ENCODE measurements around the gene PGM5.

PGM5 gene

DNA sequence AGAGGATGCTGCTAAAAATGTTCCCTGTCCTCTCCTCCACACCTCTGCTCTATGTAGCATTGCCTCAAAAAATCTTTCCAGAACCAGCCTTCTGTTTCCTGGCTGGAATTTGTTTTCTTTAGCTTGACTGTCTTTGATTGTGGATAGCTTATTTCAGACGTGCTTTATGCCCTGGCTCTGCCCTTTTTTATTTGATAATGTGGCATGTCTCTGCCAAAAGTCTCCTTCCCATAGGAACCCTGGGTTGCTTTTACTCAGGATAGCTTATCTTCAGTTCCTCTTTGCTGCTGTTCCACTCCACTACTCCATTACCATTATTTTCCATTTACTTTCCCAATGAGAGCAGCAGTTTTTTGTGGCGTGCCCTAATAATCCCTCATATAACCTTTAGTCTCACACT is 185.2 kb downstream of the PGM5 start:
- no peak for DNase-seq

GRCh38 chr9:68545033-68545705 is 188.8 kb downstream of the PGM5 start:
- DNase-seq = no peak

DNA sequence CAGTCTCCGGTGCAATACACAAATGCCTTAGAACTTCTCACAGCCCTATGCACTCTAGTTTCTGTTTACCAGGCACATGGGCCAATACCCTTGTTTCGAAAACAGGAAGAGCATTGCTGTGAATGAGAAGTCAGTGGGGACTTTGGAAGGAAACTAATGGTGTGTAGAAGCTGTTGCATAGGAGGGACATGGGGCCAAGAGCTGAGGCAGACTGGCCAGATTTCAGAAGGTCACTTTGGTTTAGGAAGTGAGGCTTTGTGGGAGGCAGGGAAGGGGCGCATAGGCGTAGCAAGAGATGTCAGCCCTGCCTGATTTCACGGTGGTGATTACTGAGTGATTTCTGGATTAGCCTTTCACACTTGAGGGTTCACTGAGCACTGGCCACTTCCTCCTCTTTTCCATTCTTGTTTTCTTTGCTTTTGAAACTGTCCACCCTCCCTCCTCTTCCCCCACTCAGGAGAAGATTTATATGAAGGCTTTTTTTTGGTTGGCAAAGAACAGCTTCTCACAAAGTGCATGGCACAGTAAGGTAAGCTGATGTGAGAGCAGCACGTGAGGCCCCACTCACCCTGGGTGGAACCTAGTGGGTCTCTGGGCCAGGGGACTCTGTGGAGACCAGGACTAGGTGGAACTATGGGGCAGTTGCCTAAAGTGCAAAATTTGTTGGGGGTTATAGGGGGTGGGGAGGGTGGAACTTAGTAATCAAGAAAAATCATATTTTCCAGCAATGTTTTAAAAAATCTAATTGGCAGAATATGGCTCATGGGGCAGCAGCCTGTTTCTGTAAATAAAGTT is 190.4 kb downstream of the PGM5 start:
- DNase-seq = no peak

- no peak for DNase-seq
Observed at GRCh38 chr9:68547417-68547816, 191.0 kb downstream of the PGM5 start.

DNA sequence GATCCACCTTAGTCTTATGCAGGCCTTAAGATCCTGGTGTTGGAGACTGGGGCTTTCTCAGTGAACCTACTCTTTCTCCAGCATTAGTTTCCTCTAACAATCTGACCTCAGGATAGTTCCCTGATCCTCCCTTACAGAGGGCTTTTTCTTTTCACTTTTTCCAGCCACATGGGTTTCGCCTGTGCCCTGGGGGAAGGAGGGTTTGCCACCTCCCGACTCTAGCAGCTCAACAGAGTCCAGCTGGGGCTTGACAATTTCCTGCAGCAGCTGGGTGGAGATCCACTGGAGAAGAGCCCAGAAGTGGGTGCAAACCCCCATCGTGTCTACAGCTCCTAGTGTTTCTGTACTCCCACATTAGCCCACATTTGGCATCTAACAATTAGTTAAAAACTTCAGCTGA is 191.8 kb downstream of the PGM5 start:
- DNase-seq = no peak

- DNase-seq = no peak
Observed at GRCh38 chr9:68551191-68551590, 194.8 kb downstream of the PGM5 start.

GRCh38 chr9:68552700-68553476 is 196.5 kb downstream of the PGM5 start:
- no peak for DNase-seq

DNA sequence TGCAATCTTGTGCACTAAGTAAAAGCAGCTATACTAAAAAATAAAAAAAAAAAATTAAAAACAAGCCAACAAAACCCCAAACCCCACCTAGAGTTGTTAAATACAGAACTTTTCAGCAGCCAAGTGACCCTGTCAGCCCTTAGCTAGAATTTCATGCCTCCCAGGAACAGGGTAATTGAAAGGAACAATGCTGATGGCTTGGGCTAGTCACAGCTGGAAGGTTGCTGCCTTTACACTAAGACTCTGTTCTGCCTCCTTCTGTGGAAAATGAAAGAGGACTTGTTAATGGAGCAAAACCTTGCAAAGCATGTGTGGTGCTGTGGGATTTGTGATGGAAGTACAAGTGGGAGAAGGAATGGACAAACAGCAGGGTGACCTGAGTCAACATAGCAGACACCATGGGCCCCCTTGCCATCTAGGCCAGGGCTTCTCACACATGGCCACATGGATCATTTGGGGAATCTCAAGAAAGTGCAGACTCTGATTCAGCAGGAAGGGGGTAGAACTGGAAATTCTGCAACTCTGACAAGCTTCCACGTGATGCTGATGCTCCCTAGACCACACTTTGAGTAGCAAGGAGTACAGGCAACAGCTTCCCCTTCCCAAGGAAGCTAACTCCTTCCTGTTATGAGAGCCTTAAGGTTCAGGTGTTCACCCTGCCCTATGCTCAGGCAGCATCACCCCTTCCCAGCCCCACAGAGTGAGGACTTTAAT is 199.2 kb downstream of the PGM5 start:
- no peak for DNase-seq

DNA sequence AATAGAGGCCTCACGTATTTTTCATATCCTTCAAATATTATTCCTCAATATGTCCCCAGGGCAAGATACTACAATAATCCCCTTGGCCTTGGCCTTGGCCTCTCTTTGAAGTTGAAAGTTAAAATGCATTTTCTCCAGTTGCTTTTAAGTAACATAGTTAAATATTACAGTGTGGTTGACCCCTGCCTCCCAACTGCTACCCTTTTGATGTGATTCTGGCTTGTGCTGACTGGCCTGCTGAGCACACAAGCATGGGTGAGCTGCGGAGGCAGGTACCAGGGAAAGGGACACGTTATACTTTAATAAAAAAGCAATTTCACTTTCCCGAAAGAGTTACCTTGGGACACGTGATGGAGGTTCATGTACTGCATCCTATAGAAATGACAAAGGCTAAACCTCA is 202.1 kb downstream of the PGM5 start:
- no peak for DNase-seq

DNA sequence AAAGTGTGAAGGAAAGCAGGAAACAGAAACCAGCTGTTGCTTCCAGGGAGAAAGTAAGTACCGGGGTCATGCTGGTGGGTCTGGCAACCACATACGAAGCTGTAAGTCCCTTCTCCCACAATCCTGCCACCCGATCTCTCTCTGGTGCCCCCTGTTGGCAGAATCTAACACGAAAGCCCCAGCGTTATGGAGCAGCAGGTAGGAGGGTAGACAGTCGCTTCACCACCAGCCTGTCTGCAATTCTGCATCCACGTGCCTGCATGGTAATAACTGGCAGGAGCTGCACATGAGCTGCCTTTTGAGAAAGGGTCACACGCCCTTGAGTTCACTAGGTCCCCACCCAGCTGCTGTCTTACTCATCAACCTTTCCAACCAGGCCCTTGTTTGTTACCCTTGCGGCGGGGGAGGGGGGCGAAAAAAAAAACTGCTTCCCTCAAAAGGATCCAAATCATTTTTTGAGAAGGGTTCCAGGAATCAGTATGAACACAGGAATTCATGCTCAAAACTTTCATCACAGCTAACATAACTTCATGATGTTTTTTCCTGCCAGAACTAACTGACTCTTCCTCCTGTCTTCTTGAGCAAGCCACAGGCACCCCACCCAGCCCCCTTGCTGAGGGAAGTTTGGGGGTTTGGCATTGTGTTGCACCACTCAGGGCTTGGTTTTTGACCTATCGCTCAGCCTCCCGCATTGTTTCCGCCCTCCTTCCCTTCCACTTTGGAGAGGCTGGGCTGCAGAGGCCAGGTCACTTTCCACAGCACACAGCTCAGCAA is 203.8 kb downstream of the PGM5 start:
- DNase-seq = peak; percentile 45

DNA sequence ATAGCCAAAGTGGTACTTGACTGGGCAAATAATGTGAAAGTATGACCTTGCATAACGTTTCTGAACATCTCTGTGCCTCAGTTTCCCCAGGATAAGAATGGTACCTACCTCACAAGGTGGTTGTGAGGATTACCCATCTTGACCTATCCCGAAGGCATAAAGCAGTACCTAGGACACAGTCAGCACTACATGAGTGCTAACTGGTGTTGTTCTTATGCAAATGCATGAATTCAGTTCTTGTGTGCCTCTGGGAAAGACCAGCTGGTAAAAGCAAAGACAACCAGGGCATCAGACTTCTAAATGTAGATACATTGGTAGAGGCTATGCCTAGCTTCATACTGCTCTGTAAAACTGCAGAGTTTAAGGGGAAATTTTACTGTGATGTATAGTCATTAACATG is 206.1 kb downstream of the PGM5 start:
- DNase-seq = no peak

GRCh38 chr9:68567565-68567964 is 211.2 kb downstream of the PGM5 start:
- DNase-seq = no peak

DNA sequence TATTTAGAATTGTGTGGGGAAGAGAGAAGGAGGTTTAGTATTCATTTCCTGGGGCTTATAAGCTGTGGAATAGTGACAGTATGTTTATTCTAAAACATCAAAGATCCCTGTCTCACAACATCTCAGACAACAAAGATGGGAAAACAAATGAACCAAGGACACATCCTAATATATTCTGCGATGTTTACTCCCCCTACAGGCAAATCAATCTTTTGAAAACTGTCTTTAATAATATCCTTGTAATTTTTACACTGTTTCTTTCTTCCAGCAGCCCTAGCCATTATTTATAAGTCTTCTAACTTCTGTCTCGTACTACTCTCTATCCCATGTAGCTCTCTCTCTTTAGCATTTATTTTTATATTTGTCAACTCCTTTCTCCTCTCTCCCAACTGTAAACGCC is 217.7 kb downstream of the PGM5 start:
- no peak for DNase-seq

- DNase-seq = no peak
Observed at GRCh38 chr9:68575817-68576216, 219.4 kb downstream of the PGM5 start.

DNA sequence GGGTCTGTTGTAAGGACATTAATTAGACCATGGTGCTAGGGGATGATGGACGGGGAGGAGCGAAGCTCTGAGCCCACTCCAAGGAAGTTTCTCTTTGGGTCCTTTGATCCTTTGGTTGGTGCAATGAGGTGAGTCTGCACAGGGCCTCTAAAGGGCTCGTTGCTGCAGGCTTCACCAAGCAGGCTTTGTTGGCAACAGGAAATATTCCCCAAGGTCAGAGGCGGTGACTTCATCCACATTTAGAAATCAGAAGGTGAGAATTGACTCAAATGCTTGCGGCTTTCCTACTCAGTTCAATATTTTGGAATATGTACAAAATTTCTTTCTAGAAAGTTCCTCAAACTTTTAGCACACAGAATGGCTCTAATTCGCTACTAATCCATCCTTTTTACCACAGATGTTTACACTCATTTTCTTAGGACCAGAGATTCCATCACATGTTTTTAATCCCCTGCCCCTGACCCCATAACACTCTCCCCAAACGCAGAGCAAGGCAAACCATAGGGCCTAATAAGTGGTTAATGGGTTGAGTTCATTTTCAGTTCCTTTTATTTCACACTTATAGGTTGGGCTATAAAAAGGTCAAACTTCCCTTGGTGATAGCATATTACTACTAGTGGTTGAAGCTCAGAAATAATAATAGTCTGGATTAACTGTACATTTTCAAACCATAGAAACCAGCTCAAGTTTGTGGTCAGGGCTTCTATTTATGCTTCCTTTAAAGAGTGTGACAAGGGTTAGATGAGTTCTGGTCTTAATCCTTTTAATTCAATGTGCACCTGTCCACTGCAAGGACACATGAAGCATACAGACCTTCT is 221.6 kb downstream of the PGM5 start:
- DNase-seq = no peak
